Subcutaneous adipose tissue (tissue), 4 donors: ENCODE data around the gene AGBL4. TPM values are rescaled to one million over a fixed set of nuclear protein-coding genes. Genes with fewer than 3 reads are reported as not detected.

Experiments used
- total RNA-seq, 4 donors: library from RNA; depleted of rRNA; stranded (reverse); fragments of >200 nt; gene quantifications; one replicate each; pipeline ENCODE4 v1.1.0, GENCODE V29; 2016
- TF ChIP-seq, protein P1 (sequence below): fragments of 450-650 bp; IDR thresholded peaks from one replicate; pipeline ENCODE4 v1.5.1; 2016; ENCODE audit warnings: low read depth, mild to moderate bottlenecking, control low read depth, antibody characterized with exemption, moderate library complexity

Gene AGBL4
- total RNA-seq, 4 donors from 2014 or later: 0.16 to 3.6 (median 0.59) TPM

DNA sequence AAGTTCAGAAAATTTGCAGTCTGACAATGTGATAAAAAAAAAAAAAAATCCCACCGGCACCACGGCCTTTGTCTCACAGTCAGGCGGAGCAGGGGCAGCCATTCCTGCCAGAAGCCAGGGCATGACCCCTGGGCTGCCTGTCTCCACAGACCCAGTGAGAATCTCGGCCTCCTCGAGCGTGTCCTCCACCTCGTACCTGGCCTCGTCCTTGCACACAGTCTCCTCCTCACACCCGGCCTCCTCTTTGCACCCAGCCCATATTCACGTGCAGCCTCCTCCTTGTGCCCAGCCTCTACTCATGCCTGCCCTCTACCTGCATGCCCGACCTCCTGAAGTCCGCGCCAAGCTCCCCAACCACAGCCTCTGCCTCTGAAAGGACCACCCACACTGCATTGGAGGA, 182.0 kb downstream of the AGBL4 start:
- TF ChIP-seq, protein P1, sequence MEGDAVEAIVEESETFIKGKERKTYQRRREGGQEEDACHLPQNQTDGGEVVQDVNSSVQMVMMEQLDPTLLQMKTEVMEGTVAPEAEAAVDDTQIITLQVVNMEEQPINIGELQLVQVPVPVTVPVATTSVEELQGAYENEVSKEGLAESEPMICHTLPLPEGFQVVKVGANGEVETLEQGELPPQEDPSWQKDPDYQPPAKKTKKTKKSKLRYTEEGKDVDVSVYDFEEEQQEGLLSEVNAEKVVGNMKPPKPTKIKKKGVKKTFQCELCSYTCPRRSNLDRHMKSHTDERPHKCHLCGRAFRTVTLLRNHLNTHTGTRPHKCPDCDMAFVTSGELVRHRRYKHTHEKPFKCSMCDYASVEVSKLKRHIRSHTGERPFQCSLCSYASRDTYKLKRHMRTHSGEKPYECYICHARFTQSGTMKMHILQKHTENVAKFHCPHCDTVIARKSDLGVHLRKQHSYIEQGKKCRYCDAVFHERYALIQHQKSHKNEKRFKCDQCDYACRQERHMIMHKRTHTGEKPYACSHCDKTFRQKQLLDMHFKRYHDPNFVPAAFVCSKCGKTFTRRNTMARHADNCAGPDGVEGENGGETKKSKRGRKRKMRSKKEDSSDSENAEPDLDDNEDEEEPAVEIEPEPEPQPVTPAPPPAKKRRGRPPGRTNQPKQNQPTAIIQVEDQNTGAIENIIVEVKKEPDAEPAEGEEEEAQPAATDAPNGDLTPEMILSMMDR: no peak

DNA sequence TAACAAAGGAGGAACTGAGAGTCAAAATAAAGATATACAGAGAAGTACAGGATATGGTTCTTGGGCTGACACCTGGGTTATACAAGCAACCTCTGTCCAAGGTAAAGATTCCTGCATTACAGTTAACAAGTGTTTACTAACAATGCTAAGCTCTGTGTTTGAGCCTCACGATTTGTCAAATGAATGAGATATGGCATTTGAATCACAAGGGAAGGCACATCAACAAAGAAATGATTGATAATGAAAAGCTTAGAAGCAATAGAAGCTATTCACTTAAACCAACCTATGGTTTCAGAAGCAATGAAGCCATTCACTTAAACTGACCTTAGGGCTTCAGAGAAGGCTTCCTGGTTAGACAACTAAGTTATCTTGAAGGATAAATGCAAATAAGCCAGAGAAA, 199.5 kb downstream of the AGBL4 start:
- TF ChIP-seq, protein P1: no peak

DNA sequence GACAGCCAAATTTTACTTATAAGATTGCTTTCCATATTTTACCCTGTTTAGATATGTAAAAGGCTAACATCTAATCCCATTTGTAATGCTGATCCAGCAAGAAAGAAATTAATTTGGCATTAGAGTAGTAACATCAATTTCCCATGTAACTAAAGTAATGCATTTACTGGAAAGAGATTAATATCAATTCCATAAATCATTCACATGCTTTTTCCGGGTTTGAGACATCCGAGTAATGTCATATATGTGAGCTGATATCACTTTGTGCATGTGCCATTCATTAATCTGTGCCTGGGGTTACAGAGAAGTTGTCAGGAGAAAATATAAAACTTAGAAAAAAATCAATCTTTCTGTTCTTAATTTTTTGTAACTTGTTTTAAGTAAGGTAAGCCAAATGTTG, 206.1 kb downstream of the AGBL4 start:
- TF ChIP-seq, protein P1: no peak

DNA sequence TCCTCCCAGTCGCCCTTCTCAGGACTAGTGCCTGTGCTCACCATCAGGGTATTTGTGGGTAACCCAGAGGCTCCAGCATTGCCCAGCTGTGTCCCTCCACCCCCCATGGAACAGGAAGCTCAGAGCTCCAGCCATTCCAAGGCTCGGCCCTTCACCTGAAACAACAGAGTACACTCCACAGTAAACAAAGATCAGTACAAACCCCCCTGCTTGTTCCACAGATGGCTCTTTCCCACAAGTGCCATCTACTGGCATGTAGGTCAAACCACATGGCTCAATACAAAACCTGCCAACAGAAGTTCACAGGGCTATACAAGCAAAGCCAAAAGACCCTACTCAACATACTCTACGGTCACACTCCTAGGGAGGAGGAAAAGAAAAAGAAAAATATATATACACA, 258.7 kb downstream of the AGBL4 start:
- TF ChIP-seq, protein P1: no peak

DNA sequence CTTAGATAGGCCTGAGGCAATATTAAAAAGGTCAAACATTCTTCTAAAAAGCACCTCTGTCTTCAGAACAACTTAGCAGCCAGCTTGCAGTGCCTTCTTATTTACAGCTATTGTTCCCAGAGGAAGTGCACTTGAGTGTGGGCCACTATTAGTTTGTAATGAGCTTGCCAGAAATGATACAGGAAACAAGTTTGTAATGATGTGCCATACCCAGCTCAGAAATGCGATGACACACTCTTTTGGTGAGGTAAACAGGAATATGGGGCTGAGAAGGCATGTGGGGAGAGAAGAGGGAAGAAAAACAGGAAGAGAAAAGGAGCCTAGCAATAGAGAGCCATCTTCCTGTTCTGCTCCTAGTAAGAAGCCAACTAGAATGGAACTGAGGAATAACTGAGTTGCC, 295.4 kb downstream of the AGBL4 start:
- TF ChIP-seq, protein P1: no peak

DNA sequence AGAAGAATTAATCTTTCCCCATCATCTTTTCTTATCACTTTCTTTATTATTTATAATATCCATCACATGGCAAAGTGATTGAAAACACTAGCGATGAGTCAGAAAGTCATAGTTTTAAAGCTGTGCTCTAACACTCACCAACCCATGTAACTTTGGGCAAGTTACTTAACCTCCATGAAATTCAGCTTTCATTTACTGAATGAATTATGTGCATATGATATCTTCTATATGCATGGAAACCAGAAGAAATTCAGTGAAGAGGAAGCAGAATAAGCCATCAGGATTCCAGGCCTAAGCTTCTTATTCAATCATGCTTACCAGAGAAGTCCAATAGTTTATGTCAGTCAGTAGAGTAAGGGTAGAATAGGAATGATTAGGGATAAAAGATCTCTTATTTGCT, 300.1 kb downstream of the AGBL4 start:
- TF ChIP-seq, protein P1: no peak

DNA sequence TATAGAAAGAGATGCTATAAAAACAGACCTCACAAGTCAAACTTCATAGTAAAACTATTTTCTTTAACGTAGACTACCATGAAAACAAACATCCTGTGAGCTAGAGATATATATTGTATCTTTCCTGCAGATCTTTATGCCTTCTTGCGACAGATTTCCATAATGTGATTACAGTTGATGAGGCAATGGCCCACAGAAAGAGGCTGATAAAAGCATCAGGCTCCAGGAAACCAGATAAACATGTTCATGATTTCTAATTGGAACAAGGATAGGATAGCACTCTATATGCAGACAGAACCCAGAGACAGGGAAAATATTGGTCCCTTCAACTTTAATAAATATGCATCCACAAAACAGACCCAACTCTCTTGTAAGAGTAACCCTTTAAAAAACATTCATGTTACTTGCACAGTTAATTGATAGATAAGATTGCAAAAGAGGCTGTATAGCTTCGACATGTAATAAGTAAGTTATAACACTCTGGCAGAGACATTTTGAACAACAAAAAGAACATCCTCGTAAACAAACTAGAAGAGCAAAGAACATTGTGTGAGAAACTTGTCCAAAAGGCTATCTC, 329.4 kb downstream of the AGBL4 start:
- TF ChIP-seq, protein P1: no peak

DNA sequence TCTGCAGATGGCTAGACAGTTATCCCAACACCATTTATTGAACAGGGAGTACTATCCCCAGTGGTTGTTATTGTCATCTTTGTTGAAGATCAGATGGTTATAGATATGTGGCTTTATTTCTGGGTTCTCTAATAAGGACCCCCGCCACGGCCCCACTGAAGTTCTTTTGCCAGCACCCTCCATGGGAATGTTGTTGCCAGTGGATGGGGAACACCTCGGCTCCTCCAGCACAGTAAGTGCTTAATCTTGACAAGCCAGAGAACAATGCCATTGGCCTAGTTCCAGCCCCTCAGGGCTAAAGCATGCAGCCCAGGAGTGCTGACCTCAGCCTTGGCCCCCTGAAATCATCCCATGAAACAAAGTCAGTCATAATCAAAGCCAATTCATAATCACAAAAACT, 337.6 kb downstream of the AGBL4 start:
- TF ChIP-seq, protein P1: no peak
